ENCODE measurements around the gene RASA3. TPM values are rescaled to one million over a fixed set of nuclear protein-coding genes. Genes with fewer than 3 reads are reported as not detected.

The RASA3 gene
- total RNA-seq, 1 experiment from 2014 or later, result 10.0 TPM

- Histone ChIP-seq H2AFZ (no peak overlapping the region), H3K79me2 (ENCODE audit: low read depth) (no peaks in the 10 kb centered on the region), H3K9me3 (ENCODE audit: insufficient read depth, low read depth) (no peaks in the 10 kb centered on the region), H4K20me1 (ENCODE audit: insufficient read depth) (no peaks in the 10 kb centered on the region), H3K4me2 (no peak overlapping the region), H3F3A (ENCODE audit: insufficient read depth, low read depth) (peaks cover 7% of the 10 kb centered on the region; the same call in 1 of the 2 replicates), H3K36me3 (ENCODE audit: low read depth) (no peaks in the 10 kb centered on the region), H3K9me2 (ENCODE audit: insufficient read depth) (no peaks in the 10 kb centered on the region), H3K27me3 (ENCODE audit: insufficient read depth, low read depth) (peaks cover 44% of the 10 kb centered on the region), H3K4me1 (replicated peaks; ENCODE audit: insufficient read depth) (peaks cover 8% of the 10 kb centered on the region), H3K4me3 (no peak overlapping the region), H3K27ac (no peak overlapping the region)
- intact Hi-C loops (cut with micrococcal nuclease; ENCODE audit: unreplicated experiment), result no loop called here
- TF ChIP-seq CTCF (conservative IDR thresholded peaks at IDR 0.05) (no peak), EZH2 (IDR thresholded peaks at IDR 0.05; ENCODE audit: low read depth) (no peak)
- DNase-seq, result no peak
- BruUV-seq (replicated peaks), result no TSS peak
- CTCF ChIA-PET, result interaction anchor here (0.6 kb wide), 1 partner anchor 267 kb away, joined by 3 read pairs; no protein-coding TSS in a partner anchor
- POLR2A ChIA-PET (ENCODE audit: unreplicated experiment), result interaction anchor here (0.7 kb wide), 1 partner anchor 44 kb away, joined by 3 read pairs; no protein-coding TSS in a partner anchor
Measured at GRCh38 chr13:113937073-113937472, 195.3 kb downstream of the RASA3 start.

- Histone ChIP-seq H3K9me2 (ENCODE audit: insufficient read depth) (no peaks in the 10 kb centered on the region), H3K9me3 (ENCODE audit: insufficient read depth, low read depth) (no peaks in the 10 kb centered on the region), H3K4me3 (no peak overlapping the region), H3K4me1 (replicated peaks; ENCODE audit: insufficient read depth) (peaks cover 1% of the 10 kb centered on the region), H3K36me3 (ENCODE audit: low read depth) (no peaks in the 10 kb centered on the region), H3K79me2 (ENCODE audit: low read depth) (no peaks in the 10 kb centered on the region), H3K27me3 (ENCODE audit: insufficient read depth, low read depth) (peaks cover 48% of the 10 kb centered on the region), H3K27ac (no peak overlapping the region), H2AFZ (no peak overlapping the region), H3F3A (ENCODE audit: insufficient read depth, low read depth) (no peaks in the 10 kb centered on the region), H3K4me2 (no peak overlapping the region), H4K20me1 (ENCODE audit: insufficient read depth) (no peaks in the 10 kb centered on the region)
- no peak for TF ChIP-seq EZH2 (IDR thresholded peaks at IDR 0.05; ENCODE audit: low read depth)
- no peak for TF ChIP-seq CTCF (conservative IDR thresholded peaks at IDR 0.05)
- CTCF ChIA-PET, result interaction anchor here (0.6 kb wide), 2 partner anchors 117 to 268 kb away, joined by 3 read pairs; no protein-coding TSS in a partner anchor
- POLR2A ChIA-PET (ENCODE audit: unreplicated experiment), result interaction anchor here (0.7 kb wide), 1 partner anchor 45 kb away, joined by 3 read pairs; no protein-coding TSS in a partner anchor
- intact Hi-C loops (cut with micrococcal nuclease; ENCODE audit: unreplicated experiment), result no loop called here
- BruUV-seq (replicated peaks), result no TSS peak
- no peak for DNase-seq
Measured at GRCh38 chr13:113936166-113936965, 196.1 kb downstream of the RASA3 start.

- Histone ChIP-seq H3F3A (ENCODE audit: insufficient read depth, low read depth) (no peaks in the 10 kb centered on the region), H3K27ac (no peak overlapping the region), H4K20me1 (ENCODE audit: insufficient read depth) (no peaks in the 10 kb centered on the region), H3K36me3 (ENCODE audit: low read depth) (no peaks in the 10 kb centered on the region), H2AFZ (no peak overlapping the region), H3K9me3 (ENCODE audit: insufficient read depth, low read depth) (no peaks in the 10 kb centered on the region), H3K4me1 (replicated peaks; ENCODE audit: insufficient read depth) (no peaks in the 10 kb centered on the region), H3K79me2 (ENCODE audit: low read depth) (no peaks in the 10 kb centered on the region), H3K4me2 (no peak overlapping the region), H3K9me2 (ENCODE audit: insufficient read depth) (no peaks in the 10 kb centered on the region), H3K4me3 (no peak overlapping the region), H3K27me3 (ENCODE audit: insufficient read depth, low read depth) (peaks cover 52% of the 10 kb centered on the region)
- POLR2A ChIA-PET (ENCODE audit: unreplicated experiment), result no interaction called here
- TF ChIP-seq CTCF (conservative IDR thresholded peaks at IDR 0.05), result no peak
- TF ChIP-seq EZH2 (IDR thresholded peaks at IDR 0.05; ENCODE audit: low read depth), result no peak
- no peak for DNase-seq
- CTCF ChIA-PET, result no interaction called here
- intact Hi-C loops (cut with micrococcal nuclease; ENCODE audit: unreplicated experiment), result no loop called here
- no TSS peak for BruUV-seq (replicated peaks)
Measured at GRCh38 chr13:113935001-113935844, 197.2 kb downstream of the RASA3 start.
